Stimulated activated CD4-positive, alpha-beta T cell treated with anti-CD3 and anti-CD28 coated beads, Interleukin-2, amount 100 ng/mL, for 48 hours (primary cell): ENCODE measurements around the gene ANTXR1.

Experiments used
- DNase-seq, 2 donors: peaks; one replicate each; pipeline ENCODE4 v3.0.0-alpha.2; 2020

ANTXR1 gene

DNA sequence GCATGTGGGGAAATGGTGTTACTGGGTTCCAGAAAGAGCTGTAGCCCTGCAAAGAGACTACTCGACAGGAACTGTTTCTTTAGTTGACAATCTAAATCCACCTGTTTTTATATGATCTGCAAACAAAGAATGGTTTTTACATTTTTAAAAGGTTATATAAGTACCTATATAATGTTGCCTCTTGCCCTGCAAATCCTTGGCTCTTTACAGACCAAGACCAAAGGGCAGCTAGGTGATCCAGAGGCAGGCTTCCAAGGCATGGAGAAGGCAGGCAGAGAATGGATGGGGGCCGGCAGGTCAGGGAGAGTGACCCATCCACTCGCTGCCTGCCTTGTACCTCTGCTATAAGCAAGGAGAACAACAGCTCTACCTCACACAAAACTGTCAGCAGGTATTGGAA lies 173.6 kb downstream of the ANTXR1 start:
- DNase-seq: no peak

DNA sequence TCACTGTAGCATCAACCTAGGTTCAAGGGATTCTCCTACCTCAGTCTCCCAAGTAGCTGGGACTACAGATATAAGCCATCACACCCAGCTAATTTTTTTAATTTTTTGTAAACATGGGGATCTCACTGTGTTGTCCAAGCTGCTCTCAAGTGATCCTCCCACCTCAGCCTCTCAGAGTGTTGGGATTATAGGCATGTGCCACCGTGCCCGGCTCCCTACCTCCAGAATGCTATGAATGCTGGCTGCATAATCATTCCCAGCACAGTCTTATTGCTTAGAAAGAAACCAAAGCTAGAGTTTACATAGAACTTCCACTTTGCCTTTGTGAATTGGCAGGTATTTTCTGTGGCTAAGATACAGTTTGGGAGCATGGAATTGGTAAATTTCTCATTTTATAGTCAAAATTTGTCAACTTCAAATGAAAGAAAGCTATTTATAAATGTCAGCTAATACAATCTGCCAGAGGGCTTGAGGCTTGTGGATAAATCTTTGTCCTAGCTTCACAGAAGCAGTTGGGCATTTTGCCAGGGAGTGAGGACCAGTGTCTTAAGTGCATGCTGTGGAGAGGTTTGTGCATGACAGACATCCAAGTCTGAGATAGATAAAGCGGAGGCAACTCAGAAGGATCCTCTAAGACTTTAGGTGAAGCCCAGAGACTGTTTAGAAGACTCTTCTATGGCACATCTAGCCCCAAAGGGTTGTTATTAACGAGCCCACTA lies 175.4 kb downstream of the ANTXR1 start:
- DNase-seq: no peak

DNA sequence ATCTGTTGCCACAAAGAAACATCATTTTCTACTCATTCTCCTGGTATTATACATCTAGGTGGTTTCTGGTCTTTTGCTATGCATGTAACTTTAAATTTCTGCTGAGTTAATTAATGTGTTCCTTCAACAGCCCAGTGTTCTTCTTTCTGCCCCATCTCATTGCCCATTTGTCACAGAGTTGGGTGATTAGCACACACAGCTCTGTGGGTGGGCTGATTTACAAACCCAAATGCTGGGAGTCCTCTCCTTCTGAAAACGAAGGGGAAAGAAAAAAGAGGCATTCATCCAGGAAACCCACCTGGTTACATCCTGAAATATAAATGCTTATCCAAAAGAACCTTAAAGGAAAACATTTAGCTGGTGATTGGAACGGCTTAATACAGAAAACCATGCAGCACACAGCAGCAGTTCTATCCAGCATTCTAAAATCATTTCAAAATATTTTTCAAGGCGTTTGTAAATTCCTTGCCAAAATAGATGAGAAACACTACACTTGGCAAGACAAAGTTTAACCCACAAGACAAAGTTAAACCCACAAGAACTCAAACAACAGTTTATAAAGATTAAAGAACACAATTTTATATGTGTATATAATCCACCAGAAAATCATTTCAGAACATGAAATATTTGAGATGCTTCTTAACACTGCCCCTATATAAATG lies 177.9 kb downstream of the ANTXR1 start:
- DNase-seq: no peak

DNA sequence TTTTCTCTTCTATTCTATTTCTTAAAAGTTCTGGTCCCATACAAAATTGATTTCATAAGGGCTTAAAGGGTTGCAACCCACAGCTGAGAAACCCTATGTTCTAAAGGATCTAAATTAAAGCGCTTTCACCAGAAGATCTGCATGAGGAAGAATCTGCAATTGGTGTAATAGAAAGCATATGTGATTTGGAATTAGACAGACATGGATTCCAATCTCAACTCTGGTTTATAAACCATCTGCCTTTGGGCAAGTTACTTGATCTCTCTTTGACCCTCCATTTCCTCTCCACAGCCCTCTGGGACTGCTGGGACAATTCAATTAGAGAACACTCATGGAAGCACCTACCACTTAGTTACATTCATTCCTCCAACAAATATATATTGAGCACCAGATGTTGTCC lies 178.7 kb downstream of the ANTXR1 start:
- no peak for DNase-seq

DNA sequence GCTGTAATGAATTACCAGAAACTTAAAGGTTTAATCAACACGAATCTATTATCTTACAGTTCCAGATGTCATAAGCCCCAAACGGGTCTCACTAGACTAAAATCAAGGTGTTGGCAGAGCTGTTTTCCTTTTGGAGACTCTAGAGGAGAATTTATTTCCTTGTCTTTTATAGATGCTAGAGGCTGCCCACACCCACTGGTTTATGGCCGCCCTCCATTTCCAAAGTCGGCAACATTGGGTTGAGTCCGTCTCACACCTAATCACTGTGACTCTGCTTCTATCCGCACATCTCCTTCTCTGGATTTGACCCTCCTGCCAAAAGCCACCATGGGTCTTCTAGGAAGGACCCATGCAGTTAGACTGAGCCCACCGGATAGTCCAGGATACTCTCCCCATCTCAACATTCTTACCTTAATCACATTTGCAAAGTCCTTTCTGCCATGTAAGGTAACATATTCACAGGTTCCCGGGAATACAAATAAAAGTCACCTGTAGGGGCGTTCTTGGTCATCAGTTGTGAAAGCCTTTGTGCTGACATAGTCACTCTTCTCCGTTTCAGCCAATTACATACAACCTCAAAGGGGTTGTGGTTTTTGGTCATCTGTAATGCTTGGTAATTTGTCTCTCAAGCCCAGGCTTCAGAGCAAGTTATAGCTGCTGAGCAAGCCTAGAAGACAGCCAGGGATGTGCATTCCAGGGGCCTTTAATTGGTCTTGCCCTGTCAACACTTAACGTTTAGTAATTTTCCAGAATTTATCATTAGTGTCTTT lies 179.4 kb downstream of the ANTXR1 start:
- DNase-seq: no peak

DNA sequence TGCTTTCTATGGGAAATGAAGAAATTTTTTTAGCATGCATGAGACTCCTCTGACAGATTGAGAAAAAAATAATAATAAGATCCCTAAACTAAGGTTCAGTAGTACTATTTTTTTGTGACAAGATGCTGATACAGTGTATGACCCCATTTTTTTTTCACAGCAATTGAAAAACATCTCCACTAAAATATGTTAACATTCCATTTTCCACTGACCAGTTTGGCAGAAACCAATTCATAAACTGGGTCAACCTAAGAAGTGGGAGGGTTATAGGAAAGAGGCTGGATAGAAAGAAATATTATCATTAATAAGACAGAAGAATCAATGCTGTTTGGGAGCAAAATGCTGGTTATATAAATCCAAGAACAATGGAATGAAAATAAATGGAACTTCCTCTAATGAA lies 182.7 kb downstream of the ANTXR1 start:
- DNase-seq: no peak

DNA sequence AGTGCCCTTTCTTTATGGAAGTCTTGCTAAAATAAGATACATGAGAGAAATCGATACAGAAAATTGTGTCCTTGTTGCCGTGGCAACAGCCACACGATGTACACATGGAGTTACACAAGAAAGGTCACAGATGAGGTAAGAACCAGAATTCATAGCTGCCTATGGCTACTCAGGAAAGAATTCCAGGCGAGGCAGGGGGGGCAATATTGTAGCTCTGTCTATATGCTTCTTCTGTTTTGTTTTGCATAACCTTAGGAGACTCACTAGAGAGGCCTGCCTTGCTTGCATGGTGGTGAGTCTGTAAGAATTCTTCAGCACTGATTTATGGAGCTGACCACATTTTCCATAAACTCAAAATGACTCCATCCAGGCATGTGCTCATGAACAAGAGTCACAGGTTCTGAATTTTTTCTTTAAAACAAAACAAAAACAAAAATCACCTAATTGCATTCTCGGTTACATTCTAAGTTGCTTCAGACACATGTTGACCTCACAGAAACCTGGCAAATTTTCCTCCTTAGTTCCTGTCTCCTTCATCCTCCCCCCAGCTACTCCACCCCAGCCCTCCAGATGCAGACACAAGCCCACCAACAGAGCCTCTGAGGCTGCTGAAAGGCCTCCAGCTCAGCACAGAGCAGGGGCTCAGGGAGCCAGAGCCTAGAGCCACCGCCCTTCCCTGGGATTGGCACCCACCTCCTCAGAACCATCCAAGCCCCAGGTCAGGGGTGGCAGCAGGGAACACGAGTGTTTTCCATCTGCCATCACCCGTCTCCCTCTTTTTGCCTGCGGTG lies 183.5 kb downstream of the ANTXR1 start:
- no peak for DNase-seq

DNA sequence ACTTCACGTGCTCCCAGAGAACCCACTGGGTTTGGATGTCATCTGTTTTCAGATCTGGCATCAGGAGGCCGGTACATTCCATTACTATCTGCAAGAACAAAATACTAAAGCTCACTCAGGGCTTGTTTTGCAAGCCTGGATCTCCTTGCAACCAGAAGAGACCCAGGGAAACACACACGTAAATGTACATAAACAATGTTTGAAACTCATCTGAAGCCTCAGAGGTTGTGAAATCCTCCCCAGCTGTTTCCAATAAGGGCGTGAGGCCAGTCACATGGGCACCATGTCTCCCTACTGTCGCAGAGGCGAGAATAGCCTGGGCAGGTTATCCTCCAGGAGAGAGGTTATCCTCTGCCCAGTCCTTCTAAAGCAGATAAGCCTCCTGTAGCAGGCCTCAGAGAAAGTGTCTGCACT lies 187.1 kb downstream of the ANTXR1 start:
- no peak for DNase-seq

DNA sequence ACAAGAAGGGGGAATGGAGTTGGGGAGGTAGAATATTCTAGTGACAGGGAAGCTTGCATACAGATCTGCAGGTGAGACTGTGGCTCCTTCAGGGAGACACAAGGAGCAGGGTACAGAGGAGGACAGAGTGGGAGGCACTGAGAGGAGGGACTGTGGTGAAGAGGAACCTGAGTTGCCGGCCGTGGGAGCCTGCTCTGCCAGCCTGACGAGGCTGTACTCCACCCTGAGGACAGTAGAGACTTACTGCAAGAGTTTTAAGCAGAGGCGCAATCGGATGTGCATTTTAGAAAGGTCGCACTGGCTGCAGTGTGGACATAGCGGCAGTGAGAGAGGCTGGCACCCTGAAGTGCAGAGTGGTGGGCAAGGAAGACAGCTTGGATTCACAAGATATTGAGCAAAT lies 188.3 kb downstream of the ANTXR1 start:
- DNase-seq: no peak

DNA sequence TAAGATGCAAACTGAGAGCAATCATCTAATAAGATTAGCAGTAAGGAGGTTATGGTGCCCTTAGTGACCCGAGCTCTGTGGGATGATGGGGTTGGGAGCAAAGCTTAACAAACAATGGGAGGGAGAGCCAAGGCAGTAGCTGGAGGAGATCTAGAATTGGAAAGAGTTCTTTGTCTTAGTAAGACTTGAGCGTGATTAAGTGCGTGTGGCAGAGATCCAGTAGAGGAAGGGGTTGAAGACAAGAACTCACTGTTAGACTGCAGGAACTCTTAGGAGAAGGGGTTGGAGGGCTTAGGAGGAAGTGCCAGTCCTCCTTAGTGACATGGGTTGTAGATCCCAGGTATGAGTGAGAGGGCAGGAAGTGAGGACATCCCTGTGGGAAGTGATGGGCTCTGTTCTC lies 189.3 kb downstream of the ANTXR1 start:
- no peak for DNase-seq

DNA sequence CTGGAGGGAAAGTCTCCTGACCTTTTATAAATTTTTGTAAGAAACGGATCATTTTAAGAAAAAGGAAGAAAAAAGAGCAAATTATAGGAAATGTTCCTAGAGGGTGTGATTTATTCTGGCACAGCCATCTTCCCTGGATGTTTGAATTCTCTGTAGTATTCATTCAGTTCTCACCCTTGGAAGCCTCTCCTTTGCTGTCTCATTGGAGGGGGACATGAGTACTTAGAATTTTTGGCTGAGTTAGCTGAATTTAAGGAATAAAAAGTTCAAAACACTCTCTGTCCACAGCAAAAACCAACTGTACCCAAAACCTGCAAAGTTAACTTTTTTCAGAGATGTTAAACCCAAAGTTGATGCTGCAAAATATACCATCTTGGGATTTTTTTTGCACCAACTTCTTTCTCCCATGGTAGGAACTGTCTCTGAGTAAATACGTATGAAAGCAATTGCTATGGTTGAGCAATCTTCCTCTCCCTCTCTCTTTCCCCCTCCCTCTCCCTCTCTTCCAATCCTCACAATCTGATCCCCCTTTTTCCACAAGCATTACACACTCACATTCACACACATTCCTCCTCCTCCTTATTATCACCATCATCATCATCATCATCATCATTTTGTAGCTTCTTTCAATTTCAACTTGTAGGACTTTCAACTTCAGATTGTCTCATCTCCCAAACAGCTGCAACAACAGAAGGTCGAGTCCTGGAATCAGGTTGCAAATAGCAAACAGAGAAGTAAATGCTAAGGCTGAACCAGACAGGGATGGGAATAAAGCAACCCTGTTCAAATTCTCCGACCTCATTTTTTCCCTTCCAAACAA lies 190.4 kb downstream of the ANTXR1 start:
- no peak for DNase-seq

DNA sequence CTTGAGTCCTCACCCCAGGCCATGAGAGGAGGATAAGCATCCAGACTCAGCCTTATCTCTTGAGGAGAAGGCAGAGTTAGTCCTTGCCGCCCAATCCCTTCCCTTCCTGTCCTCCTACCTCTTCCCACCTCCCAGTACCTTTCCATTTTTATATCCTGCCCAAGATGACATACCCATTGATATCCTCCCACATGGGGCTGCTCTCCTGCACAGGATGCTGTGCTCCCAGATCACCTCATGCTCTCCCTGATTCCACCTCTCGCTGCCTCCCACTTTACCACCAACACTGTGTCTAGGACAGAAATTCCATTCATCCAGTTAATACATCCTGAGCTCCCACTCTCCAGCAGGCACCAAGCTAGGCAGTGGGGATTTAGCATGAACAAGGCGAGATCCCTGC lies 191.7 kb downstream of the ANTXR1 start:
- no peak for DNase-seq

DNA sequence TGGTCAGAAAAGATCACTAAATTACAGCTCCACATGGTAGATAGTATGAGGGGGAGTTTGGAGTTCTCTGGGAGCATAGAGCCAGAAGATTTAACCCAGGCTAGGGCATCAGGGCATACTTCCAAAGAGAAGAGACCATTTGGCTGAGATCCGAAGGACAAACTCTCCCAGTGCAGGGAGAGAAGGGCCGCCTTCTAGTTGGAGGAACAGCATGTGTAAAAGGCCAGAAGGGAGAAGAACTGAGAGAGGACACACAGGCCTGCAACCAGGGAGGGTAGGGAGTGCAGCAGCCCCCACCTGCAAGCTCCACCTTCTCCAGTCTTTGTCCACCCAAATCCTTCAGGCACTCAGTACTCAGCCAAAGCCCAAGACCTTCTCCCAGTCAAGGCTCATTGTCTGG lies 192.1 kb downstream of the ANTXR1 start:
- DNase-seq: no peak

DNA sequence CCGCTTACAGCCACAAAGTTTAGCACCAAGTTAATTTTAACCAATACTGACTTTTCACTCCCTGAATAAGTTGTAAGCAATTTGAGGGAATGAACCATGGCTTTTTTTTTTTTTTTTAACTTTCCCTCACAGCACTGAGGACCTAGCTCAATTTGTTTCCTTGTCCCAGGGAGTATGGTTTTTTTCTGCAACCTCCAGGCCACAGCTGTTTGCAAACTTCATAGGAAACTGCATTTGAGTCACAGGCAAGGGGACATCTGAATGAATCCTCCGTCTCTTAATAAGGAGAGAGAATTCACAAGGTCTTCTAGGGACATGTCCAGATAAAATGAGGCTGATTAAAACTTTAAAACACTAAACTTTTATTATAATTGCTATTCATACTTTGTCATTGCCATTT lies 192.5 kb downstream of the ANTXR1 start:
- no peak for DNase-seq

DNA sequence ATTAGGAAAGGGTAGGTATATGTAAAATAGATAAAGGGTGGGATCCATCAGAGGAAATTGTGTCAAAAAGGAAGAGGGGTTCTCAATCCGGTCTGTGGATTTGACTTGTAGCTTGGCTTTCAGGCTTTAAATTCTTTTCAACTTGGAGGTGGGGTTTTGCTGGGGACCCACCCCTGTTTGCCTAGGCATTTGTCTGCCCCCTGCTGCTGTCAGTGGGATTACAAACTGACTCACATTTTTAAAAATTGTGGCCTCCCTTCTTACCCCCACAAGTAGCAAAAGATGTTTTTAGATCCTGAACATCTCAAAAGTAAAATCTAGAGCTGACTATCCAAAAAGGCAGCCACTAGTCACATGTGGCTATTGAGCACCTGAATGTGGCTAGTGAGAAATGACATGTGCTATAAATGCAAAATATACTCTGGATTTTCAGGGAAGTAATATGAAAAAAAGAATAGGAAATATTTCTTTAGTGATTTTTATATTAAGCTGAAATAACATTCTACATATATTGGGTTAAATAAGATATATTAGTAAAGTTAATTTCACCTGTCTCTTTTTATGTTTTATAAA lies 195.1 kb downstream of the ANTXR1 start:
- DNase-seq: no peak

DNA sequence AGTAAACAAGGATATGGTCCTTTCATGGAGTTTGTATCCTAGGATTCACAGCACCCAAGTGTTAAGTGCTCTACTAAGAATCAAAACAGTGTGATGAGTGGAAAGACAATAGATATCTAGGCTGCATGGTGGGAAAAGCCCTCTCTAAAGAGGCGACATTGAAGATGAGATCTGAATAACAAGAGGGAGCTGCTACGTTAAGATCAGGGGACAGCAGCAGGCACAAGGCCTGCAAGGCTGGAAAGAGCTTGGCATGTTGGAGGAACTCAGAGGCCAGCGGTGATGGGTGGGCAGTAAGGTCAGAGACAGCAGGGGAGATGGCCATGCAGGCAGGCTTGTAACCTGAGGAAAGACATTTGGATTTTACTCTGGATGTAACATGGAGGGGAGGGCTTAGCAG lies 196.5 kb downstream of the ANTXR1 start:
- DNase-seq: no peak

DNA sequence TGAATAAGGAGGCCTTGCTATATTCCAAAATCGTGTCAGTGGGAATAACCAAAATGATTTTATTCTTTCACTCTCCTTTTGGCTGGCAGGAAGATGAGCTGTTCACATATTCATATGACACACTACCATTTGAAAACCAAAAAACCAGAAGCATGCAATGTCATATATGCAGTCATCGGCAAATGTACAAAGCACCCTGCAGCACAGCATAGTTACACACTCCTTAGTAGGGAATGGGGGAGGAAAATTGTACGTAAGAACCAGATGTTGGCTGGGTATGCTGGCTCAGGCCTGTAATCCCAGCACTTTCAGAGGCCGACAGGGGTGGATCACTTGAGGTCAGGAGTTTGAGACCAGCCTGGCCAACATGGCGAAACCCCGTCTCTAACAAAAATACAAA lies 197.4 kb downstream of the ANTXR1 start:
- no peak for DNase-seq

DNA sequence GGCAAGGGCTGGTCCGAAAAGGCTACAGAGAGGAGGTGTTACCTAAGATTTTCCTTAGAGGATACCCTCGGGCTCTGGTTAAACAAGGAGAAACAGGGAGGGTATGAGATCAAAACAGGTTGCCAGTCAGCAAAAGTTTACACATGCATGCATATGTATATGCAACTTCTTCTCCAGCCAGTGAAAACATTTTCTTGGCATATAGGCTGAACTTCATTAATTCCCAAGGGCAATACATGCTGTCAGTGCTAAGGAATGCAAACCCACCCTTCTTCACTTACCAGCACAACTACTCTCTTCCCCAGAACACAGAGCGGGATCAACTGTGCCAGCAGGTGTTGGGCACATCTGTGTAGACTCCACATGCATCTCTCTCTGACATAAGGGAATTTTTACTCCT lies 198.1 kb downstream of the ANTXR1 start:
- no peak for DNase-seq

DNA sequence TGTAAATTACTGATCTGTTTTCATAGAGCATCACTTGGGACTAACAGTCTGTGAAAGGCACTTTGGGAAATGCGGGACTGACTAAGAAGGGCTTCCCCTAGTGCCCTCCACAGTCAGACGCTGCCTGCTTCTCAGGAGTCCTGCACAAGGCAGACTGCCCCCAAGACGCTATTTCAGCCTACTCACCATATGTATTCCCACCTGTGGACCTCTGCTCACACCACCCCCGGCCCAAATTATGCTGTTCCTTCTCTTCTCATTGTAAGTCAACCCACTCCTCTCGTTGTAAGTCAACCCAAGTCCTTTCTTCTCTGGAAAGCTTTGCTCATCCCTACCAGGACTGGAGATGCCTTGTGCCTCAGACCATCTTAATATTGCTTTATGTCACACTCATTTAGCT lies 198.7 kb downstream of the ANTXR1 start:
- no peak for DNase-seq

DNA sequence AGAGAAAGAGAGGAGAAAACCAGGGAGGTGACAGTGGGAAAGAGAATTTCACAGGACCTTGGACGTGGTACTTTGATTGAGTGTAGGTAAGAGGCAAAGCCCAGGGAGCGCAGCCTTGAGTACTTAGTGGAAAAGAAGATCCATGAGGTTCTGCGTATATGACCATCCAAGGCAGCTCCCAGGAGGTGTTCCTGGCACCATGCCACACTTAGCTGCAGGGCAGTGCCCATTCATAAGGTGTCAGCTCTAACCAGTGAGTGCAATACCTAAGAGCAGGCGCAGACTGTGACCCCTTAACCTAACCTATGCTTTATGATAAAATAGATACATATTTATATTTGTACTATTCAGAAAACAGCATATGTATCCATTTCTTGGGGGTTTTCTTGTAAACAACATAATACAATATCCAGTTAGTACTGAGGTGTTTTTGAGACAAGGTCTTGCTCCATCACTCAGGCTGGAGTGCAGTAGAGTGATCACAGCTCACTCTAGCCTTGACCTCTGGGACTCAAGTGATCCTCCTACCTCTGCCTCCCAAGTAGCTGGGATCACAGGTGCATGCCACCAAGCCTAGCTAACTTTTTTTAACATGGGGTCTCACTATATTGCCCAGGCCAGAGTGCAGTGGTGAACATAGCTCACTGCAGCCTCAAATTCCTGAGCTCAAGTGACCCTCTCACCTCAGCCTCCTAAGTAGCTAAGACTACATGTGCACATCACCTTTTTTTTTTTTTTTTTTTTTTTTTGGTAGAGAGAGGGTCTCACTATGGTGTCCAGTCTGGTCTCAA lies 199.5 kb downstream of the ANTXR1 start:
- DNase-seq: no peak

DNA sequence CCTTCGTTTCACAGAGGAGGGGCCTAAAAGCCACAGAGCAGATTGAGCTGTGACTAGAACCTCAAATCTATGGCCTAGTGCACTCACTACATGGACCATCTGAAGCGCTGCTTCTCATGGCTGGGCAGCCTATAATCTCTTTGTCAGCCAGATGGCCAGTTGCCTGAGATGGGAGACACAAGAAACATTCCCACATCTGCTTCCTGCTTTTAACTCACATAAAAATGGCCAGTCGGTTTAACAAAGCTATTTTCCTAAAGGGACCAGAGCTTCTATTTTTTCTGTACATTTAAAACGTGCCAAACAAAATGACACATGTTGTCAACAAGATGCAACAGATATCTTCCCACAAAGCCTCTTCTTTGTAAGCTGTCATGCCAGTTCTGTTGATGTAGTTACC lies 200.2 kb downstream of the ANTXR1 start:
- no peak for DNase-seq
